IMR-90 (cell line): ENCODE results near the gene HTR5A.

ENCODE experiments used
- BHLHE40 ChIP-seq: fragments of 150-350 bp; IDR thresholded peaks from 2 replicates; pipeline ENCODE4 v1.6.1; 2016; ENCODE audit warnings: mild to moderate bottlenecking, low read depth, low read length
- CEBPB ChIP-seq: IDR thresholded peaks from 2 replicates; pipeline ENCODE4 v1.6.1; 2012; ENCODE audit warnings: low read depth, low read length, improper control_type of control experiment
- FOS ChIP-seq: fragments of 150-350 bp; IDR thresholded peaks from 2 replicates; pipeline ENCODE4 v1.6.1; 2016; ENCODE audit warnings: low read depth, low read length
- MAZ ChIP-seq: IDR thresholded peaks from 2 replicates; pipeline ENCODE4 v1.6.1; 2012; ENCODE audit warnings: low read depth, mild to moderate bottlenecking, low read length, improper control_type of control experiment, moderate library complexity, borderline replicate concordance
- MXI1 ChIP-seq: IDR thresholded peaks from 2 replicates; pipeline ENCODE4 v1.6.1; 2012; ENCODE audit warnings: low read depth, mild to moderate bottlenecking, low read length, moderate library complexity, borderline replicate concordance
- NFE2L2 ChIP-seq: fragments of 150-350 bp; IDR thresholded peaks from 2 replicates; pipeline ENCODE4 v1.6.1; 2016; ENCODE audit warnings: low read depth, mild to moderate bottlenecking, low read length
- POLR2A ChIP-seq: IDR thresholded peaks from 2 replicates; pipeline ENCODE4 v1.6.1; 2012; ENCODE audit warnings: mild to moderate bottlenecking, low read depth, low read length
- RAD21 ChIP-seq: IDR thresholded peaks from 2 replicates; pipeline ENCODE4 v1.6.1; 2012; ENCODE audit warnings: low read length, improper control_type of control experiment
- RCOR1 ChIP-seq: IDR thresholded peaks from 2 replicates; pipeline ENCODE4 v1.6.1; 2012; ENCODE audit warnings: mild to moderate bottlenecking, low read length, improper control_type of control experiment; ENCODE audit not compliant: insufficient replicate concordance
- RFX5 ChIP-seq: IDR thresholded peaks from 2 replicates; pipeline ENCODE4 v1.8.0; 2012; ENCODE audit warnings: low read depth, mild to moderate bottlenecking, low read length, moderate library complexity
- SMC3 ChIP-seq: fragments of 150-350 bp; IDR thresholded peaks from 2 replicates; pipeline ENCODE4 v1.6.1; 2016; ENCODE audit warnings: low read depth, mild to moderate bottlenecking, antibody characterized with exemption, low read length, moderate library complexity
- TF ChIP-seq, protein P1 (sequence below): conservative IDR thresholded peaks from 2 replicates; pipeline ENCODE4 v1.5.1; 2012; ENCODE audit warnings: mild to moderate bottlenecking, low read depth, low read length, improper control_type of control experiment
- TF ChIP-seq, protein P2 (sequence below): fragments of 150-350 bp; IDR thresholded peaks from 2 replicates; pipeline ENCODE4 v1.6.1; 2017; ENCODE audit warnings: mild to moderate bottlenecking, antibody characterized with exemption, low read length, low read depth
- TF ChIP-seq, protein P3 (sequence below): fragments of 150-350 bp; IDR thresholded peaks from 2 replicates; pipeline ENCODE4 v1.6.1; 2016; ENCODE audit warnings: low read depth, mild to moderate bottlenecking, low read length, moderate library complexity, borderline replicate concordance

DNA sequence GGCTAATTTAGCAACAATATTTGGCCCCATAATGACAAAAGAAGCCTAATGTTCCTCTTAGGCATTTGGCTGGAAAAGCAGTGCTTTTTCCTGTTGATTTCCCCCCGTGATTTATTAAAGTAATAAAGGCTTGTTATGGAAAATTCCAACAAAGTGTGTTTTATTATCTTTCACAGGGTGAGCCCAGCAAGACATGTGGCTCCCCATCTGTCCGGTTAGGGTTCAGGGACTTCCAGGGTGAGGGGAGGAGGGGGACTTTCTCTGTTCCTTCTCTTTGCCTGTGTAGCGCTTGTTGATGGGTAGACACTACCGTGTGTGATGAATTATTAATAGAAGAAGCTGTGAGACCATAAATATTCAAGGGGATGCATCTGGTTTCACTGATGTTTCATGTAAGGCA lies 39.0 kb downstream of the HTR5A start:
- TF ChIP-seq, protein P1, sequence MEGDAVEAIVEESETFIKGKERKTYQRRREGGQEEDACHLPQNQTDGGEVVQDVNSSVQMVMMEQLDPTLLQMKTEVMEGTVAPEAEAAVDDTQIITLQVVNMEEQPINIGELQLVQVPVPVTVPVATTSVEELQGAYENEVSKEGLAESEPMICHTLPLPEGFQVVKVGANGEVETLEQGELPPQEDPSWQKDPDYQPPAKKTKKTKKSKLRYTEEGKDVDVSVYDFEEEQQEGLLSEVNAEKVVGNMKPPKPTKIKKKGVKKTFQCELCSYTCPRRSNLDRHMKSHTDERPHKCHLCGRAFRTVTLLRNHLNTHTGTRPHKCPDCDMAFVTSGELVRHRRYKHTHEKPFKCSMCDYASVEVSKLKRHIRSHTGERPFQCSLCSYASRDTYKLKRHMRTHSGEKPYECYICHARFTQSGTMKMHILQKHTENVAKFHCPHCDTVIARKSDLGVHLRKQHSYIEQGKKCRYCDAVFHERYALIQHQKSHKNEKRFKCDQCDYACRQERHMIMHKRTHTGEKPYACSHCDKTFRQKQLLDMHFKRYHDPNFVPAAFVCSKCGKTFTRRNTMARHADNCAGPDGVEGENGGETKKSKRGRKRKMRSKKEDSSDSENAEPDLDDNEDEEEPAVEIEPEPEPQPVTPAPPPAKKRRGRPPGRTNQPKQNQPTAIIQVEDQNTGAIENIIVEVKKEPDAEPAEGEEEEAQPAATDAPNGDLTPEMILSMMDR = no peak
- no peak for TF ChIP-seq POLR2A
- TF ChIP-seq MXI1 = no peak
- no peak for TF ChIP-seq BHLHE40
- TF ChIP-seq, protein P2, sequence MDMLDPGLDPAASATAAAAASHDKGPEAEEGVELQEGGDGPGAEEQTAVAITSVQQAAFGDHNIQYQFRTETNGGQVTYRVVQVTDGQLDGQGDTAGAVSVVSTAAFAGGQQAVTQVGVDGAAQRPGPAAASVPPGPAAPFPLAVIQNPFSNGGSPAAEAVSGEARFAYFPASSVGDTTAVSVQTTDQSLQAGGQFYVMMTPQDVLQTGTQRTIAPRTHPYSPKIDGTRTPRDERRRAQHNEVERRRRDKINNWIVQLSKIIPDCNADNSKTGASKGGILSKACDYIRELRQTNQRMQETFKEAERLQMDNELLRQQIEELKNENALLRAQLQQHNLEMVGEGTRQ = no peak
- TF ChIP-seq FOS = no peak
- no peak for TF ChIP-seq CEBPB
- TF ChIP-seq NFE2L2 = no peak
- TF ChIP-seq MAZ = no peak
- TF ChIP-seq RFX5 = no peak
- no peak for TF ChIP-seq RCOR1
- TF ChIP-seq SMC3 = no peak
- no peak for TF ChIP-seq RAD21
- TF ChIP-seq, protein P3, sequence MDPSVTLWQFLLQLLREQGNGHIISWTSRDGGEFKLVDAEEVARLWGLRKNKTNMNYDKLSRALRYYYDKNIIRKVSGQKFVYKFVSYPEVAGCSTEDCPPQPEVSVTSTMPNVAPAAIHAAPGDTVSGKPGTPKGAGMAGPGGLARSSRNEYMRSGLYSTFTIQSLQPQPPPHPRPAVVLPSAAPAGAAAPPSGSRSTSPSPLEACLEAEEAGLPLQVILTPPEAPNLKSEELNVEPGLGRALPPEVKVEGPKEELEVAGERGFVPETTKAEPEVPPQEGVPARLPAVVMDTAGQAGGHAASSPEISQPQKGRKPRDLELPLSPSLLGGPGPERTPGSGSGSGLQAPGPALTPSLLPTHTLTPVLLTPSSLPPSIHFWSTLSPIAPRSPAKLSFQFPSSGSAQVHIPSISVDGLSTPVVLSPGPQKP = no peak
